Uterus (tissue), 4 donors: Measurements from ENCODE around the gene ZNF236. TPM values are rescaled to one million over a fixed set of nuclear protein-coding genes. Genes with fewer than 3 reads are reported as not detected.
"Not testable (repeated sequence)": the region's sequence is repeated elsewhere in the genome, so short reads cannot be mapped to it uniquely, and the experiment has no call there.

ENCODE experiments used
- DNase-seq, 2 donors: peaks; one replicate each; pipeline ENCODE4 v3.0.0-alpha.2; 2019 to 2020
- H3K27ac ChIP-seq, 2 donors: fragments of 200-600 bp; sonication (generic); 1 replicate in 1 of 2; 2 replicates in 1 of 2; pipeline ENCODE4 v1.5.1; 2016 to 2018
- H3K27me3 ChIP-seq, 2 donors: fragments of 200-600 bp; sonication (generic); one replicate each; pipeline ENCODE4 v1.5.1; 2018 to 2019; ENCODE audit warnings: control low read depth in 1 of 2
- H3K36me3 ChIP-seq, 2 donors: fragments of 200-600 bp; sonication (generic); one replicate each; pipeline ENCODE4 v1.5.1; 2019; ENCODE audit warnings: control low read depth in 1 of 2
- H3K4me1 ChIP-seq, 2 donors: fragments of 200-600 bp; sonication (generic); one replicate each; pipeline ENCODE4 v1.5.1; 2018 to 2019; ENCODE audit warnings: control low read depth in 1 of 2
- H3K4me3 ChIP-seq, 2 donors: fragments of 200-600 bp; sonication (generic); 1 replicate in 1 of 2; 2 replicates in 1 of 2; pipeline ENCODE4 v1.5.1; 2018 to 2019; ENCODE audit warnings: mild to moderate bottlenecking in 1 of 2
- H3K9me3 ChIP-seq, 2 donors: fragments of 200-600 bp; sonication (generic); one replicate each; pipeline ENCODE4 v1.5.1; 2019; ENCODE audit warnings: control low read depth in 1 of 2
- CTCF ChIP-seq, 4 experiments: fragments of 200-600 bp in 2 of 4; fragments of 450-650 bp in 2 of 4; sonication (generic) in 2 of 4; IDR thresholded peaks; one replicate each; pipeline ENCODE4 v1.5.1; 2016 to 2019; ENCODE audit warnings: antibody characterized with exemption in 4 of 4, mild to moderate bottlenecking in 2 of 4, moderate library complexity in 1 of 4
- POLR2A ChIP-seq, 2 donors: fragments of 450-650 bp; IDR thresholded peaks; one replicate each; pipeline ENCODE4 v1.6.1; 2016; ENCODE audit warnings: antibody characterized with exemption in 2 of 2, mild to moderate bottlenecking in 1 of 2, moderate library complexity in 1 of 2
- intact Hi-C: fragments of 100-400 bp; cut with DNase I; formaldehyde crosslinking; loops from one replicate; pipeline ENCODE4 v1.15.1; 2023; ENCODE audit warnings: low total_unique reads
- total RNA-seq, 4 donors: library from RNA; depleted of rRNA in 3 of 4; stranded (reverse); fragments of >200 nt in 3 of 4; gene quantifications; one replicate each; pipeline versions ENCODE4 v1.1.0 to v1.2.4, GENCODE V29; 2014 to 2023
- donor health status: DM: yes; HTN: yes; CAD: no.

ZNF236 gene
- total RNA-seq, 4 donors from 2014 or later = 16.7 to 40.7 (median 22.9) TPM

GRCh38 chr18:76989647-76990190 is 167.4 kb downstream of the ZNF236 start:
- intact Hi-C loops = loop anchor here (10.0 kb wide), 1 partner anchor 185 kb away; no protein-coding TSS in a partner anchor
- Histone ChIP-seq H3K27ac (no peak overlapping the region), H3K4me3 (no peak overlapping the region), H3K9me3 (no peaks in the 10 kb centered on the region), H3K4me1 (no peaks in the 10 kb centered on the region), H3K36me3 (no peaks in the 10 kb centered on the region), H3K27me3 (no peaks in the 10 kb centered on the region)
- no peak for DNase-seq
- TF ChIP-seq CTCF (IDR thresholded peaks at IDR 0.05) (no peak), POLR2A (IDR thresholded peaks at IDR 0.05) (no peak)

- DNase-seq, H3K36me3 ChIP-seq, H3K4me3 ChIP-seq, H3K9me3 ChIP-seq, H3K4me1 ChIP-seq, H3K27me3 ChIP-seq, intact Hi-C loops, H3K27ac ChIP-seq: not testable (repeated sequence)
Measured at GRCh38 chr18:76990343-76991020, 168.1 kb downstream of the ZNF236 start.

- Histone ChIP-seq H3K4me1 (no peaks in the 10 kb centered on the region), H3K4me3 (no peak overlapping the region), H3K27me3 (no peaks in the 10 kb centered on the region), H3K27ac (no peak overlapping the region), H3K9me3 (no peaks in the 10 kb centered on the region), H3K36me3 (no peaks in the 10 kb centered on the region)
- TF ChIP-seq CTCF (IDR thresholded peaks at IDR 0.05) (no peak), POLR2A (IDR thresholded peaks at IDR 0.05) (no peak)
- DNase-seq = no peak
- intact Hi-C loops = no loop called here
Measured at GRCh38 chr18:76991021-76991688, 168.8 kb downstream of the ZNF236 start.

- Histone ChIP-seq H3K4me3 (no peak overlapping the region), H3K27ac (no peak overlapping the region), H3K36me3 (no peaks in the 10 kb centered on the region), H3K9me3 (no peaks in the 10 kb centered on the region), H3K4me1 (no peaks in the 10 kb centered on the region), H3K27me3 (no peaks in the 10 kb centered on the region)
- DNase-seq = no peak
- no peak for TF ChIP-seq CTCF (IDR thresholded peaks at IDR 0.05)
- no peak for TF ChIP-seq POLR2A (IDR thresholded peaks at IDR 0.05)
- intact Hi-C loops = no loop called here
Measured at GRCh38 chr18:76992226-76993084, 170.1 kb downstream of the ZNF236 start.

GRCh38 chr18:76993085-76993382 is 170.7 kb downstream of the ZNF236 start:
- Histone ChIP-seq H3K27me3 (no peaks in the 10 kb centered on the region), H3K36me3 (no peaks in the 10 kb centered on the region), H3K27ac (no peak overlapping the region), H3K4me1 (no peaks in the 10 kb centered on the region), H3K9me3 (no peaks in the 10 kb centered on the region), H3K4me3 (no peak overlapping the region)
- DNase-seq = no peak
- intact Hi-C loops = no loop called here
- no peak for TF ChIP-seq CTCF (IDR thresholded peaks at IDR 0.05)
- no peak for TF ChIP-seq POLR2A (IDR thresholded peaks at IDR 0.05)
